Uterus (tissue), 4 donors: Measurements from ENCODE around the gene TUBB2A. TPM values are rescaled to one million over a fixed set of nuclear protein-coding genes. Genes with fewer than 3 reads are reported as not detected.

Source experiments
- DNase-seq, 2 donors: peaks; one replicate each; pipeline ENCODE4 v3.0.0-alpha.2; 2019 to 2020
- H3K27ac ChIP-seq, 2 donors: fragments of 200-600 bp; sonication (generic); 1 replicate in 1 of 2; 2 replicates in 1 of 2; pipeline ENCODE4 v1.5.1; 2016 to 2018
- H3K27me3 ChIP-seq, 2 donors: fragments of 200-600 bp; sonication (generic); one replicate each; pipeline ENCODE4 v1.5.1; 2018 to 2019; ENCODE audit warnings: control low read depth in 1 of 2
- H3K36me3 ChIP-seq, 2 donors: fragments of 200-600 bp; sonication (generic); one replicate each; pipeline ENCODE4 v1.5.1; 2019; ENCODE audit warnings: control low read depth in 1 of 2
- H3K4me1 ChIP-seq, 2 donors: fragments of 200-600 bp; sonication (generic); one replicate each; pipeline ENCODE4 v1.5.1; 2018 to 2019; ENCODE audit warnings: control low read depth in 1 of 2
- H3K4me3 ChIP-seq, 2 donors: fragments of 200-600 bp; sonication (generic); 1 replicate in 1 of 2; 2 replicates in 1 of 2; pipeline ENCODE4 v1.5.1; 2018 to 2019; ENCODE audit warnings: mild to moderate bottlenecking in 1 of 2
- H3K9me3 ChIP-seq, 2 donors: fragments of 200-600 bp; sonication (generic); one replicate each; pipeline ENCODE4 v1.5.1; 2019; ENCODE audit warnings: control low read depth in 1 of 2
- POLR2A ChIP-seq, 2 donors: fragments of 450-650 bp; IDR thresholded peaks; one replicate each; pipeline ENCODE4 v1.6.1; 2016; ENCODE audit warnings: antibody characterized with exemption in 2 of 2, mild to moderate bottlenecking in 1 of 2, moderate library complexity in 1 of 2
- intact Hi-C: fragments of 100-400 bp; cut with DNase I; formaldehyde crosslinking; loops from one replicate; pipeline ENCODE4 v1.15.1; 2023; ENCODE audit warnings: low total_unique reads
- total RNA-seq, 4 donors: library from RNA; depleted of rRNA in 3 of 4; stranded (reverse); fragments of >200 nt in 3 of 4; gene quantifications; one replicate each; pipeline versions ENCODE4 v1.1.0 to v1.2.4, GENCODE V29; 2014 to 2023
- TF ChIP-seq, protein P1 (sequence below), 4 experiments: fragments of 200-600 bp in 2 of 4; fragments of 450-650 bp in 2 of 4; sonication (generic) in 2 of 4; IDR thresholded peaks; one replicate each; pipeline ENCODE4 v1.5.1; 2016 to 2019; ENCODE audit warnings: antibody characterized with exemption in 4 of 4, mild to moderate bottlenecking in 2 of 4, moderate library complexity in 1 of 4
- donor health status: DM: yes; HTN: yes; CAD: no.

TUBB2A gene
- total RNA-seq, 4 donors from 2014 or later: 21.5 to 100 (median 59.0) TPM

DNA sequence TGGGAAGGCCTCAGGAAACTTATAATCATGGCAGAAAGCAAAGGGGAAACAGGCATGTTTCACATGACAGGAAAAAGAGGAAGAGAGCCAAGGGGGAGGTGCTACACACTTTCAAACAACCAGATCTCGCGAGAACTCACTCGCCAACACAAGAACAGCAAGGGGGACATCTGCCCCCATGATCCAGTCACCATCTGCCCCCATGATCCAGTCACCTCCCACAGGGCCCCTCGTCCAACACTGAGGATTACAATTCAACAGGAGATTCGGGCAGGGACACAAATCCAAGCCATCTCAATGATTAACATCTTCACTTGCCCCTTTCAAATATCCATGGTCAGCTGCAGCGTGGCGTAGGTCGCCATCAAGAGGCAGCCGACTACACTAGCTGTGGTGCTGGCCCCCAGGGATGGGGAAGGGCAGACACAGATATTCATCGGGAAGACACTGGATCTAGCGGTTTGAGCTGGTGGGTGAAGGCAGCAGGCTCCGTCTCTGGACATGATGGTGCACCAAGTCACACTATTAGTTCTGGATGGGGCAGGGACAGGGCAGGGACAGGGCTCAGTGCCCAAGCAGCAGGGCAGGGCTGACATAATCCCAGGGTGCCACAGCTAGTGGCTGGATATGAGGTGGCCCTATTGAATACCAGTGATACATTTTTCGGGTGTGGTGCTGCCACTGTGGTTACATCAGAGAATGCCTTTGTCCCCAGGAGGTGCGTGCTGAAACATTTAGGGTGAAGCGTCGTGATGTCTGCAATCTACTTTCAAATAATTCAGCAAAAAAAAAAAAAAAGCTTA, 38.6 kb upstream of the TUBB2A start:
- peak overlapping the region; percentile 70 to 74 for H3K27ac ChIP-seq
- H3K4me3 ChIP-seq: no peak overlapping the region
- no peaks in the 10 kb centered on the region for H3K27me3 ChIP-seq
- DNase-seq: no peak
- intact Hi-C loops: no loop called here
- H3K36me3 ChIP-seq: no peaks in the 10 kb centered on the region
- H3K9me3 ChIP-seq: no peaks in the 10 kb centered on the region
- no peaks in the 10 kb centered on the region for H3K4me1 ChIP-seq
- TF ChIP-seq, protein P1, sequence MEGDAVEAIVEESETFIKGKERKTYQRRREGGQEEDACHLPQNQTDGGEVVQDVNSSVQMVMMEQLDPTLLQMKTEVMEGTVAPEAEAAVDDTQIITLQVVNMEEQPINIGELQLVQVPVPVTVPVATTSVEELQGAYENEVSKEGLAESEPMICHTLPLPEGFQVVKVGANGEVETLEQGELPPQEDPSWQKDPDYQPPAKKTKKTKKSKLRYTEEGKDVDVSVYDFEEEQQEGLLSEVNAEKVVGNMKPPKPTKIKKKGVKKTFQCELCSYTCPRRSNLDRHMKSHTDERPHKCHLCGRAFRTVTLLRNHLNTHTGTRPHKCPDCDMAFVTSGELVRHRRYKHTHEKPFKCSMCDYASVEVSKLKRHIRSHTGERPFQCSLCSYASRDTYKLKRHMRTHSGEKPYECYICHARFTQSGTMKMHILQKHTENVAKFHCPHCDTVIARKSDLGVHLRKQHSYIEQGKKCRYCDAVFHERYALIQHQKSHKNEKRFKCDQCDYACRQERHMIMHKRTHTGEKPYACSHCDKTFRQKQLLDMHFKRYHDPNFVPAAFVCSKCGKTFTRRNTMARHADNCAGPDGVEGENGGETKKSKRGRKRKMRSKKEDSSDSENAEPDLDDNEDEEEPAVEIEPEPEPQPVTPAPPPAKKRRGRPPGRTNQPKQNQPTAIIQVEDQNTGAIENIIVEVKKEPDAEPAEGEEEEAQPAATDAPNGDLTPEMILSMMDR (IDR thresholded peaks at IDR 0.05): no peak
- no peak for TF ChIP-seq POLR2A (IDR thresholded peaks at IDR 0.05)

DNA sequence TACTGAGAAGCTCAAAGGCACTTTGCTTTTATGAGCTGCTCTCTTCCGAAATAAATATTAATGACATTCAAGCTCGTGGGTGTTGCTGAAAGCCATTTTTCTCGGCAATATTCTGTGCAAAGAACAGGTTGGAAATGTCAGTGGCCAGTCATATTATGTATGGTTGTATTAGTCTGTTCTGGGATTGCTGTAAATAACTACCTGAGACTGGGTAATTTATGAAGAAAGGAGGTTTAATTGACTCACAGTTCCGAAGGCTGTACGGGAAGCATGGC, 38.0 kb upstream of the TUBB2A start:
- no peak for TF ChIP-seq POLR2A (IDR thresholded peaks at IDR 0.05)
- TF ChIP-seq, protein P1 (IDR thresholded peaks at IDR 0.05): no peak
- intact Hi-C loops: no loop called here

DNA sequence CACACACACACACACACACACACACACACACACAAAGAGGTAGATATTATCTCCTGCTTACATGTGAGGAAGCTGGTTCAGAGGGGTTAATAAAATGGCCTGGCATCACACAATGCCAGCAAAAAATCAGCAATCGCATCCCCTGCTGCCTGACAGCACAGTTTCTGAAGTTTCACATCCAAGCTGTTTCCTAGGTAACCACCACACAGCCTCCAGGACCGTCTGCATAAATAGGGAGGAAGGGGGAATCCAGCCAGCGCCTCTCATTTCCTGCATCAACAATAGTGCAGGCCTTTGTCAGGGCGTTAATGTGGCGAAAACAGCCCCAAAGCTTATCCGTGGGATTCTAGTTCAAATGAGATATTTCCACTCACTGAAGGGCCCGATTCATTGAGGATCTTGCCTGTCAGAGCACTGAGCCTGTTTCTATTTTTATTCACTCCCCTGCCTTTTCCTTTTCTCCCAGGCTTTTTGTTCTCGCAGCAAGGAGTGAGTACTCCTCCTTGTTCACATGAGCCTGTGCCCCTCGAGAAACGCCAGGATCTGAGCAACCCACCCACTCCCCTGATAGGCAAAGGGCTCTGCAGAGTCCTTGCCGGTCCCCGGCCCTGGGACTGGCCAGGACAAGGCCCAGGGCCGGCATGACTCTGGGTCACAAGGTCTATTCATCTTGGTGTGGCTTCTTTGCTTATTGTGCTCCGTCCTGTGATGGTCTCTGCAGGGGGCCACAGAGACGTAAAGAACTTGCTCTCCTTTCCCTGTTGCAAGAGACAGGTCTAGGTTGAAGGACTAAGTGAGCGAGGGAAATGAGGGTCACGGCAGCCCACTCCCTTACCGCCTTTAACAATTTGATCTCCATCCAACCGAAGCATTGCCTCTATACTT, 37.4 kb upstream of the TUBB2A start:
- no peaks in the 10 kb centered on the region for H3K9me3 ChIP-seq
- no peaks in the 10 kb centered on the region for H3K36me3 ChIP-seq
- DNase-seq: no peak
- H3K4me3 ChIP-seq: no peak overlapping the region
- TF ChIP-seq POLR2A (IDR thresholded peaks at IDR 0.05): no peak
- TF ChIP-seq, protein P1 (IDR thresholded peaks at IDR 0.05): no peak
- no peaks in the 10 kb centered on the region for H3K4me1 ChIP-seq
- no peaks in the 10 kb centered on the region for H3K27me3 ChIP-seq
- intact Hi-C loops: no loop called here
- H3K27ac ChIP-seq: peak overlapping the region; percentile 70 to 74

More for the DNA sequence above, 38.0 kb upstream of the TUBB2A start:
- H3K4me1 ChIP-seq: no peaks in the 10 kb centered on the region
- no peak overlapping the region for H3K4me3 ChIP-seq
- no peaks in the 10 kb centered on the region for H3K36me3 ChIP-seq
- peak overlapping the region; percentile 70 to 74 for H3K27ac ChIP-seq
- no peak for DNase-seq
- no peaks in the 10 kb centered on the region for H3K27me3 ChIP-seq
- no peaks in the 10 kb centered on the region for H3K9me3 ChIP-seq

DNA sequence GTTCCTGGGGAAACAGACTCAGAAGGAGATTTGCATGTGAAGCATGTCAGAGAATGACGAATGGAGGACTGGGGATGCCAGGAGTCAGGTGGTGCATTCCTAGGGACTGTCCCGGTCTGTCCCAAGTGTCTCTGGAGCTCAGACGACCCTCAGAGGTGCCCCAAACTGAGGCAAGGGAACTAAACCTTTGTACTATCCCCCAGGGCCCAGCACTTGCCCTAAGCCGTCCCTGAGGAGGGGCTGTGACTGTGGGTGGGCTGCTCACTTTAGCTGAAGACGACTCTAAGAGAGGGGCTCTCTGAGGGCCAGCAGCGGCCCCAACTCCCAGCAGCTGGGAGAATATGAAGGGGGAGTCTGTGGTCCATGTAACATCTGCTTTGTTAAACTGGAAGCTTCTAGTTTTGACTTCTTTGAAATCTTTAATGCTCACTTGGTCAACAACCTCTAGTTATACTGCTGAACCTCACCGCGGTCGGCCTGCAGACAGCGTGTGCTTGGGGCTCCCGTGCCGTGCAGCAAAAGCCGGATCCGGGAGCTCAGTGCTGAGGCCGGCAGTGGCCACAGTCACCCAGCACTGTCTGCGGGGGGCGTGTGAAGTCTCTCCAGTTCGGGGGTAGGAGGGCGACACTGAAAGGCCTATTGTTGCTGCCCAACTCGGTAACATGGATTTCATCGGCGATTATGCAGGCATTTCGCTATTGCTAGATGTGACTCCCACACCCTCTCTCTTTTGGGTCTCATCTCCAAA, 35.9 kb upstream of the TUBB2A start:
- DNase-seq: no peak
- intact Hi-C loops: no loop called here
- Histone ChIP-seq H3K4me3 (no peak overlapping the region), H3K9me3 (no peaks in the 10 kb centered on the region), H3K36me3 (no peaks in the 10 kb centered on the region), H3K27ac (no peak overlapping the region), H3K4me1 (no peaks in the 10 kb centered on the region), H3K27me3 (no peaks in the 10 kb centered on the region)
- no peak for TF ChIP-seq POLR2A (IDR thresholded peaks at IDR 0.05)
- TF ChIP-seq, protein P1 (IDR thresholded peaks at IDR 0.05): no peak
